ENCODE measurements around the gene MORN1.
A peak's percentile ranks its signal among the peaks of the same experiment; 100 is the strongest.

MORN1 gene

DNA sequence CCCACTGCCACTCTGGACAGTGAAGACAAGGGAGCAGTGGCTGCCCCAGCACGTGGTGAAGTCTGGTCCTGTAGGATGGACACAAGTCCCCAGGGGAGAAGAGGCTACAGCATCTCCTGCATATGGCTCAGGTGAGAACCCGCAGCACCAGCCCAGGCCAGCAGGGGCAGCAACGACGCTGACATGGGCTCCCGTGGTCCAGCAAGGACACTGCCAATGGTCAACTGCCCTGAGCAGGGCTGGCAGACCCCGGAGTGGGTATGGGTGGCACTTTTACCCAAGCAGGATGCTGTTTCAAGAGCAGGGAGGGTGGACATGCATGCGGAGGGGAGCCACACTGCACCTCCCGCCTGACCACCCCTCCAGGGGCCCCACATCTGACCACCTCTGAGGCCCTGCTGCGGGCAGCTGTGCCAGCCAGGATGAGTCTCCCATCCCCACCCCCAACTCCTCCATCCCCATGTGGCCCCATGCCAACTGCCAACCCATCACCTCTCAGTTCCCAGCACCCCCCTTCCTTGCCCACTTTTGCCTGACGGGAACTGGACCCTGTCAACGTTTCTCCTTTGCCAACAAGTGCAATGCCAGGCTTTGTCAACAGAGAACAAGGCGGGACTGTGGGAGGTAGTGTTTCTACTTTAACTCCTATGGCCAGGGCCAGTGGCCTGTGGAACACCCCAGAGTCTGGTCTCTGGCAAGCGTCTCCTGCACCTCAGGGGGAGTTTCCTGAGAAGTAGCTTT is 8.6 kb downstream of the MORN1 start:
- peak; percentile 79 for DNase-seq (ENCODE audit: low spot score)
- TF ChIP-seq, protein P1, sequence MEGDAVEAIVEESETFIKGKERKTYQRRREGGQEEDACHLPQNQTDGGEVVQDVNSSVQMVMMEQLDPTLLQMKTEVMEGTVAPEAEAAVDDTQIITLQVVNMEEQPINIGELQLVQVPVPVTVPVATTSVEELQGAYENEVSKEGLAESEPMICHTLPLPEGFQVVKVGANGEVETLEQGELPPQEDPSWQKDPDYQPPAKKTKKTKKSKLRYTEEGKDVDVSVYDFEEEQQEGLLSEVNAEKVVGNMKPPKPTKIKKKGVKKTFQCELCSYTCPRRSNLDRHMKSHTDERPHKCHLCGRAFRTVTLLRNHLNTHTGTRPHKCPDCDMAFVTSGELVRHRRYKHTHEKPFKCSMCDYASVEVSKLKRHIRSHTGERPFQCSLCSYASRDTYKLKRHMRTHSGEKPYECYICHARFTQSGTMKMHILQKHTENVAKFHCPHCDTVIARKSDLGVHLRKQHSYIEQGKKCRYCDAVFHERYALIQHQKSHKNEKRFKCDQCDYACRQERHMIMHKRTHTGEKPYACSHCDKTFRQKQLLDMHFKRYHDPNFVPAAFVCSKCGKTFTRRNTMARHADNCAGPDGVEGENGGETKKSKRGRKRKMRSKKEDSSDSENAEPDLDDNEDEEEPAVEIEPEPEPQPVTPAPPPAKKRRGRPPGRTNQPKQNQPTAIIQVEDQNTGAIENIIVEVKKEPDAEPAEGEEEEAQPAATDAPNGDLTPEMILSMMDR (IDR thresholded peaks at IDR 0.05; ENCODE audit: extremely low read depth, insufficient read depth, missing control alignments): peak; percentile 63
- in situ Hi-C loops (cut with MboI; ENCODE audit: low pct_unique_long_range_greater_than_20kb, low sequenced_read_pairs, unreplicated experiment): loop anchor here (25.0 kb wide), 1 partner anchor 420 kb away; no protein-coding TSS in a partner anchor

DNA sequence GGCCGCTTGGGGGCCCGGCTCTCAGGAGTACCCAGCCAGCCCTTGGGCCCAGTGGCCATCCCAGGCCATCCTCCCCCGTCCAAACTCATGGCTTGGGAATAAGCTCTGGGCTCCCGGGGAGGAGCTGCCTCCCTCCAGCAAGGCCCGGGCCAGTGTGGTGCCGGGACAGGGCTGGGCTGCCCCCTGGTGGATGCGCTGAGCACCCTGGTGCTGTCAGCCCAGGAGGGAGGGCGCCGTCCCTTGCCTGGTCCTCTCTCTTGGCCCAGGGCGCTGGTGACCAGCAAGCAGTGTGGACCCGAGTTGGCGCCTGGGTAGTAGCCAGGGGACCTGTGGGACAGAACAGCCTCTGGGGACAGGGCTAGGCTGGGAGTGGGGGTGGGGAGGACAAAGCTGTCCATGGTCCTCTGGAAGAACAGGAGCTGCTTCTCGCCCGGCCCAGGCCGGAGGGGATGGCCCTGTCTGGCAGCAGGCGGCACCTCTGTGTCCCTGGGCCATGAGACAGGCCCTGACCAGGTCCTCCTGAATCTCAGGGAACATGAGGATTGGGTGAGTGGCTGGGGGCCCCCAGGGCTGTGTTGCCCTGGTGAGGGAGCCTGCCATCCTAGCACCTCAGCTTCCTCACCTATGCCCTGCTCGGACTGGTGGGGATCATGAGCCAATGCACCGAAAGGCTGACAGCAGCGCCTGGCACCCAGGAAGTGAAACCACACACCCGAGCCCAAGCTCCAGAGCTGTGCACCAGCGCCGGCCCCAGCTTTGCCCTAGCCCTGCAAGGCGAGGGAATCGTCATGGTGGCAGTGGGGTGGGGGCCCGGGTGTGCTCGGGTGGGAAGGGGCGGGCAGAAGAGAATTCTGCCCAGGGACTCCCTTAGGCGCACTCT is 9.4 kb downstream of the MORN1 start:
- in situ Hi-C loops (cut with MboI; ENCODE audit: low pct_unique_long_range_greater_than_20kb, low sequenced_read_pairs, unreplicated experiment): loop anchor here (25.0 kb wide), 1 partner anchor 420 kb away; no protein-coding TSS in a partner anchor
- TF ChIP-seq, protein P1 (IDR thresholded peaks at IDR 0.05; ENCODE audit: extremely low read depth, insufficient read depth, missing control alignments): peak; percentile 96
- peak; percentile 93 for DNase-seq (ENCODE audit: low spot score)

DNA sequence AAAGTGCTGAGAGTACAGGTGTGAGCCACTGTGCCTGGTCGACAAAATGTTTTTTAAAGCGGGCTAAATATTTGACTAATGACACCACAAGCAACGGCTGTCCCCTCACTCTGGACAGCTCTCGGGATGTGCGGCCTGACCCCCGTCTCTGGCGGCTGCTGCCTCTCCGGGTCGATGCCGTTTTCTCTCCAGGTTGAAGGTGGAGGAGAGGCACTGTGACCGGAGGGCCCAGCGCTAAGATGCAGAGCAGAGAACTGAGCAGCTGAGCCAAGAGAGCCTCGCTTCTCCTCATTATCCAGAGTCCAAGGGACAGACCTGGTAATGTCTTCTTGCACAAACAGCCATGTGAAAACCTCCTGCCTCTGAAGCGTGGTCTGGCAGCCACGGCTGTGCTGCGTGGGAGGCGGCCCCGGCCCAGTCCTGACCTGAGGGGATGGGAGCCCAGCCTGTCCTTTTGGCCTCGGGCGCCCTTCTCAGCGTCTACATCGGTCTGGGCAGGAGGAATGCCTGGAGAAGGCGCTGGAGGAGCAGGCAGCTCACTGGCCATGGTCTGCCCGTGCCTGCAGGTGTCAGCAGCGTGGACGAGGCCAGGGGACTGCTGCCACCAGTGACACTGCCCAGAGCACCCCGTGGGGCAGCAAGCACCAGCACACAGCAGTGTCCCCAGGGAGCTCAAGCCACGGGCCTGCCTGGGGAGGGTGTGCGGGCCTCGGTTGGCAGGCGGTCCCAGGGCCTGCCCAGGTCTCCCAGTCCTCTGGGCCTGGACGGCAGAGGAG is 10.3 kb downstream of the MORN1 start:
- TF ChIP-seq, protein P1 (IDR thresholded peaks at IDR 0.05; ENCODE audit: extremely low read depth, insufficient read depth, missing control alignments): no peak
- DNase-seq (ENCODE audit: low spot score): no peak

DNA sequence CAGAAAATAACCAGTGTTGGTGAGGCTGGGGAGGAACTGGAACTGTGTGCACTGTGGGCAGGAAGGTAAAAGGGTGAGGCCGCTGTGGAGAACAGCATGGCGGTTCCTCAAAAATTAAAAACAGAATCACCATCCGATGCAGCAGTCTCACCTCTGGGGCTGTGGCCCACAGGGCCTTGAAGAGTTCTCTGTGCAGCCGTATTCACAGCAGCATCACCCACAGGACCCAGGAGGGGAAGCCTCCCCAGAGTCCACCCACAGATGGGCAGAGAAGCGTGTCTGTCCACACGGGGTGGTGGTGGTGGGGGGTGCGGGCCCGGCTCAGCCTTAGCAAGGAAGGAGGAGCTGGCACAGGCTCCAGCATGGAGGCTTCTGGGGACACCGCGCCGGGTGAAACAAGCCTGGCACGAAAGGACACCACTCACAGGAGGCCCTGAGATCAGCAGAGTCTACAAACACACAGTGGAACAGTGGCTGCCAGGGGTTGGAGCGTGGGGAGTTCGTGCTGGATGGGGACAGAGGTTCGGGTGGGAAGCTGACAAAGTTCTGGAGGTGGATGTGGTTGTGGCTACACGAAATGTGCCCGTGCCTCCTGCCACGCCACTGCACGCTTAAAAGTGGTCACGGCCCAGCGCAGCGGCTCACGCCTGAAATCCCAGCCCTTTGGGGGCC is 11.5 kb downstream of the MORN1 start:
- TF ChIP-seq, protein P1 (IDR thresholded peaks at IDR 0.05; ENCODE audit: extremely low read depth, insufficient read depth, missing control alignments): no peak
- in situ Hi-C loops (cut with MboI; ENCODE audit: low pct_unique_long_range_greater_than_20kb, low sequenced_read_pairs, unreplicated experiment): loop anchor here (25.0 kb wide), 1 partner anchor 418 kb away; no protein-coding TSS in a partner anchor
- DNase-seq (ENCODE audit: low spot score): no peak

More for the DNA sequence above, 10.3 kb downstream of the MORN1 start:
- in situ Hi-C loops (cut with MboI; ENCODE audit: low pct_unique_long_range_greater_than_20kb, low sequenced_read_pairs, unreplicated experiment): loop anchor here (25.0 kb wide), 1 partner anchor 419 kb away; no protein-coding TSS in a partner anchor

DNA sequence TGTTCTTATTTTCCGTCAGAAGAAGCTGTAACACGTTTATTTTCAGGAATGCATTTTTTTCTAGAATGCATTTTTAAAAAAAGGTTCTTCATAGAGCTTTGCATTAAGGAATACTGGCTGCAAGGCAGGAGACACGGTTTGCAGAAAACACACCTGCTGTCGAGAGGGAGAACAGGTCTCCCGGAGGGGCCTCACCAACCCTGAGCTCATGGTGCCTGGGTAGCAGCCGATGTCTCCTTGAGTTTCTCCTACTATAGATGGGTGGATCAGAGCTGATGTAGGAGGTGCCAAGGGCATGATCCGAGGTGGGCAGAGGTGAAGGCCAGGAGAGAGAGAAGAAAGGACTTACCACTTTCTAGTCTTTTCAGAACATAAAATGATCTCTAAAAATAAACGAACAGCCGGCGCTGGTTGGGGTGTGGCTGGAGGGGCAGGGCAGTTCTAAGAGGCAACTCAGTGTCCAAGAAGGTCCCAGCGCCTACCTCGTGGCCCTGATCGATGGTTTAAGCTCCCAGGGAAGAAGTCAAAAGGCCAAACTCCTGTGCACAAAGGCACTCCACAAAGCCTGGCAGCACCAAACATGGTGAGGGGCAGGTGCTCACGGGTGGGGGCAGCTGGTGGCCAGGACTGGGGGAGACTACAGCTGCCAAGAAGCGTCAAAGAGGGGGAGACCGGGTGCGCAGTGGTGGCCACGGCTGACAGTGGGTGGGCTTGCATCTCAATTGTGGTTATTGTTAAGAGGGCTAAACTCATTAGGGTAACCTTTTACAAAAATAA is 12.2 kb downstream of the MORN1 start:
- DNase-seq (ENCODE audit: low spot score): no peak
- in situ Hi-C loops (cut with MboI; ENCODE audit: low pct_unique_long_range_greater_than_20kb, low sequenced_read_pairs, unreplicated experiment): loop anchor here (25.0 kb wide), 1 partner anchor 417 kb away; no protein-coding TSS in a partner anchor
- TF ChIP-seq, protein P1 (IDR thresholded peaks at IDR 0.05; ENCODE audit: extremely low read depth, insufficient read depth, missing control alignments): no peak
